ENCODE measurements around the gene EXOC6B. TPM values are rescaled to one million over a fixed set of nuclear protein-coding genes. Genes with fewer than 3 reads are reported as not detected.

EXOC6B gene
- total RNA-seq, 2 donors from 2014 or later: 10.4 to 11.6 TPM

DNA sequence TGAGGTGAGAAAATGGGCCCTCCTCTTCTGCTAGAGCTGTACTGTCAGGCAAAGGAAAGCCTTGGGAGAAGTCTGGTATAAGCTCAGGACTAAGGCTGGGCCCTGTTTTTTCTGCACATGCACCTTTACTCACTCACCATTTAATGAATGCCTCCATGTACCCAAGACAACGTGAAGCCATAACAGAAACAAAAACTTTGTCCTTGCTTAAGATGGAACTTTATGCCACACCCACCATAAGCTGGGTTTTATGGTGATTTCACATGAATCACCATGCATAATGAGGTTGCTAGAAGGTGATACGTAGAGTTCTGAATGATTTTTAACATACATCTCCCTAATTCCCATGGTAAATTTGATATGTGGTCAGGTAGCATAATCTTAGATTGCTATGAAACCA is 614.5 kb downstream of the EXOC6B start:
- Mint-ChIP-seq H3K27ac (no peak overlapping the region), H3K36me3 (ENCODE audit: insufficient read depth in 2 of 2) (no peaks in the 10 kb centered on the region), H3K9me3 (no peaks in the 10 kb centered on the region), H3K27me3 (ENCODE audit: low read depth) (no peaks in the 10 kb centered on the region), H3K4me3 (no peak overlapping the region), H3K4me1 (ENCODE audit: low read depth) (no peaks in the 10 kb centered on the region)
- ATAC-seq (replicated peaks in 1 of 2) (no peak), DNase-seq (no peak)

DNA sequence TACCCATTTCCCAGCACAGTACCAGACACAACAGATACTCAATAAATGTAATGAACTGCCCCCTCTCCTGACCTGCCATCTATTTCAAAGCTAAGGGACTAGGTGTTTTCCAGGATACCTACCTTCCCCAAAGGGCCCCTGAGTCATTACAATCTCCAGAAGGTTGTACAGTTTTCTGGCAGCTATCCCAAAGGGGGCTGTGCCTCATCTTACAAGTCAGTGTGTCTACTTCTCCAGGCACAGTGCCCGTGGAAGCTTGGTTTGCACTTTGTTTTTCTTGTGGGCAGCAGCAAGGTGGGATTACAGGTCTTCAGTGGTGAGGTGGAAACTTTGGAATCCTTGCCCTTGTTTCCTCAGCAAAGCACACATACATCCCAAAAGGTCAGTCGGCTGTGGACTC is 615.4 kb downstream of the EXOC6B start:
- no peaks in the 10 kb centered on the region for H3K4me1 Mint-ChIP-seq (ENCODE audit: low read depth)
- DNase-seq (no peak), ATAC-seq (replicated peaks in 1 of 2) (no peak)
- H3K27ac Mint-ChIP-seq: no peak overlapping the region
- no peak overlapping the region for H3K4me3 Mint-ChIP-seq
- no peaks in the 10 kb centered on the region for H3K36me3 Mint-ChIP-seq (ENCODE audit: insufficient read depth in 2 of 2)
- H3K27me3 Mint-ChIP-seq (ENCODE audit: low read depth): no peaks in the 10 kb centered on the region
- no peaks in the 10 kb centered on the region for H3K9me3 Mint-ChIP-seq

DNA sequence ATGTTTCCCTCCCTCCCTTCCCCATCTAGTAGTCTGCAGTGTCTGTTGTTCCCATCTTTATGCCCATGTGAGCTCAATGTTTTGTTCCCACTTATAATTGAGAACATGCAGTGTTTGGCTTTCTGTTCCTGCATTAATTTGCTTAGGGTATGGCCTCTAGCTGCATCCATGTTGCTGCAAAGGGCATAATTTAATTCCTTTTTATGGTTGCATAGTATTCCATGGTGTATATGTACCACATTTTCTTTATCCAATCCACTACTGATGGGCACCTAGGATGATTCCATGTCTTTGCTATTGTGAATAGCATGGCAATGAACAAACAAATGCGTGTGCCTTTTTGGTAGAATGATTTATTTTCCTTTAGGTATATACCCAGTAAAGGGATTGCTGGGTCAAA is 617.6 kb downstream of the EXOC6B start:
- Mint-ChIP-seq H3K4me3 (no peak overlapping the region), H3K36me3 (ENCODE audit: insufficient read depth in 2 of 2) (no peaks in the 10 kb centered on the region), H3K9me3 (no peaks in the 10 kb centered on the region), H3K4me1 (ENCODE audit: low read depth) (no peaks in the 10 kb centered on the region), H3K27ac (no peak overlapping the region), H3K27me3 (ENCODE audit: low read depth) (no peaks in the 10 kb centered on the region)
- DNase-seq (no peak), ATAC-seq (replicated peaks in 1 of 2) (no peak)

- no peaks in the 10 kb centered on the region for H3K27me3 Mint-ChIP-seq (ENCODE audit: low read depth)
- DNase-seq (no peak), ATAC-seq (replicated peaks in 1 of 2) (no peak)
- no peak overlapping the region for H3K27ac Mint-ChIP-seq
- no peaks in the 10 kb centered on the region for H3K36me3 Mint-ChIP-seq (ENCODE audit: insufficient read depth in 2 of 2)
- no peaks in the 10 kb centered on the region for H3K9me3 Mint-ChIP-seq
- H3K4me3 Mint-ChIP-seq: no peak overlapping the region
- H3K4me1 Mint-ChIP-seq (ENCODE audit: low read depth): no peaks in the 10 kb centered on the region
These were observed 618.5 kb downstream of the EXOC6B start for GRCh38 chr2:72207334-72207733.

DNA sequence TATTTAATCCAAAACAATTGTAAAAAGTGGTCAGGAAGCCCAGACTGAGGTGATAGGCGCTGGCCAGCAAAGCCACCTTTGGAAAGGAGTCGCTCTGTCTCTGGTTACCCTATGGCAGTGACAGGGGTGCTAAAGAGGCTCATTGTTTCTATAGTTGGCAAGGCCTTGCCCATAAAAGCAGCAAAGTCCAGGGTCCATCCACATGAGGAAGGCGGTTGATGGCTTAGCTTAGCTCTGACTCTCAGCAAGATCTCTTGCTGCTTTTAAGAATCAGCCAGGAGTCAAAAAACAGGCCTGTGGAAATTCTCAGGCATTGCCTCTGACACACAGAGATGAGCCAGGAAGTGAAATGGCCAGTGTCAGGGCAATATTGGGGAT is 620.3 kb downstream of the EXOC6B start:
- no peaks in the 10 kb centered on the region for H3K27me3 Mint-ChIP-seq (ENCODE audit: low read depth)
- H3K36me3 Mint-ChIP-seq (ENCODE audit: insufficient read depth in 2 of 2): no peaks in the 10 kb centered on the region
- H3K9me3 Mint-ChIP-seq: no peaks in the 10 kb centered on the region
- H3K4me3 Mint-ChIP-seq: no peak overlapping the region
- ATAC-seq (replicated peaks in 1 of 2): no peak
- no peak for DNase-seq
- H3K4me1 Mint-ChIP-seq (ENCODE audit: low read depth): no peaks in the 10 kb centered on the region
- no peak overlapping the region for H3K27ac Mint-ChIP-seq

DNA sequence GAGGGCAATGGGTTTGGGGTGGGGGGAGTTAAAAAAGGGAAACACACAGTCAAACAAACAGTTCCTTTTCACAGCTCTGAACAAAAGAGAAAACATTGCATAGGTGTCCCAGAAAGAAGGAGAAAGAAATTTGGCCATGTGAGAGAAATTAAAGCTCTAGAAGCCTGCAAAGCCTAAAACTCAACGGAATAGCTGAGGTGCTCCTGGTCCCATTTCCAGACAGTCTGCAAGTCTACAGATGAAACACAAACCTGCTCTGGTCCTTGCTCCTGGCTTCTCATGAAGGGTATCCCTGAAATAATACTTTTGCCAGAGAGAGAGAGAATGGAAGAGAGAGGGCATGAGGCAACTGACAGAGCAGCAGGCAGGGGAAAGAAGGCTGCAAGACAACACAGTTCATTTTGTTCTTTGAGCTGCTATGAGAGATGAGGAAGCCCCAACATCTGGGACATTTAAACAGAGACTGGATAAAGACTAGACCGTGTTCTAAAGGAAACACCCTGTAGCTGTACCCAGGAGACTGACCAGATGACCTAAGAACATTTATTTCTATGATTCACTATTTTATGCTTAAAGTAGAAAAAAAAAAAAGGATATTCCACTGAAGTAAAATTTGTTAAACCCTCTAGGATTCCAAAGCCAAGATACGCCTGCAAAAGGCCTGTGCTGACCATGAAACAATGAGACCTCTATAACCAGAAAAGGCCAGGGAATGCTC is 620.9 kb downstream of the EXOC6B start:
- H3K9me3 Mint-ChIP-seq: no peaks in the 10 kb centered on the region
- DNase-seq: no peak
- H3K36me3 Mint-ChIP-seq (ENCODE audit: insufficient read depth in 2 of 2): no peaks in the 10 kb centered on the region
- no peak overlapping the region for H3K27ac Mint-ChIP-seq
- H3K4me3 Mint-ChIP-seq: no peak overlapping the region
- no peaks in the 10 kb centered on the region for H3K27me3 Mint-ChIP-seq (ENCODE audit: low read depth)
- ATAC-seq (replicated peaks in 1 of 2): no peak
- H3K4me1 Mint-ChIP-seq (ENCODE audit: low read depth): no peaks in the 10 kb centered on the region

- no peaks in the 10 kb centered on the region for H3K36me3 Mint-ChIP-seq (ENCODE audit: insufficient read depth in 2 of 2)
- ATAC-seq (replicated peaks in 1 of 2) (no peak), DNase-seq (no peak)
- H3K4me3 Mint-ChIP-seq: no peak overlapping the region
- no peaks in the 10 kb centered on the region for H3K27me3 Mint-ChIP-seq (ENCODE audit: low read depth)
- H3K9me3 Mint-ChIP-seq: no peaks in the 10 kb centered on the region
- H3K4me1 Mint-ChIP-seq (ENCODE audit: low read depth): no peaks in the 10 kb centered on the region
- no peak overlapping the region for H3K27ac Mint-ChIP-seq
These were observed 621.6 kb downstream of the EXOC6B start for GRCh38 chr2:72204156-72204785.

- H3K9me3 Mint-ChIP-seq: no peaks in the 10 kb centered on the region
- H3K4me3 Mint-ChIP-seq: no peak overlapping the region
- no peaks in the 10 kb centered on the region for H3K27me3 Mint-ChIP-seq (ENCODE audit: low read depth)
- DNase-seq (no peak), ATAC-seq (replicated peaks in 1 of 2) (peak in 1 of 2 donors; percentile 38)
- no peaks in the 10 kb centered on the region for H3K36me3 Mint-ChIP-seq (ENCODE audit: insufficient read depth in 2 of 2)
- no peaks in the 10 kb centered on the region for H3K4me1 Mint-ChIP-seq (ENCODE audit: low read depth)
- H3K27ac Mint-ChIP-seq: no peak overlapping the region
These were observed 627.1 kb downstream of the EXOC6B start for GRCh38 chr2:72198532-72199241.

DNA sequence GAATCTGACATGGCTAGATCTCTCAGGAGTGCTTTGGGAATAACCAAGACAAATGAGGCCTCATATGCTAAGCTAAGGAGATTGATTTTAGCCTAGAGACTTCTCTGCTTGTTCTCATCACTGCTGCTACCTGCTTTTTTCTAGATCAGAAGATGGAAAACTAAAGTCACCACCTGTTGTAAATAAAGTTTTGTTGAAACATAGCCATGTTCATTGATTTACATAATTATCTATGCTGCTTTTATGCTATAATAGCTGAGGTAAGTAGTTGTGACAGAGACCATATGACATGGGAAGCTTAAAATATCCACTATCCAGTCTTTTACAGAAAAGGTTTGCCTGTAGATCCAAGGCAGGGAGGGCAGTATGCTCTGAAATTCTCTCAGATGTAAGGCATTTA is 632.1 kb downstream of the EXOC6B start:
- ATAC-seq (replicated peaks in 1 of 2): no peak
- Mint-ChIP-seq H3K27me3 (ENCODE audit: low read depth) (no peaks in the 10 kb centered on the region), H3K9me3 (peaks cover 0 to 2% of the 10 kb centered on the region in 2 donors), H3K36me3 (ENCODE audit: insufficient read depth in 2 of 2) (no peaks in the 10 kb centered on the region), H3K4me1 (ENCODE audit: low read depth) (no peaks in the 10 kb centered on the region), H3K27ac (no peak overlapping the region), H3K4me3 (no peak overlapping the region)
- DNase-seq: no peak

DNA sequence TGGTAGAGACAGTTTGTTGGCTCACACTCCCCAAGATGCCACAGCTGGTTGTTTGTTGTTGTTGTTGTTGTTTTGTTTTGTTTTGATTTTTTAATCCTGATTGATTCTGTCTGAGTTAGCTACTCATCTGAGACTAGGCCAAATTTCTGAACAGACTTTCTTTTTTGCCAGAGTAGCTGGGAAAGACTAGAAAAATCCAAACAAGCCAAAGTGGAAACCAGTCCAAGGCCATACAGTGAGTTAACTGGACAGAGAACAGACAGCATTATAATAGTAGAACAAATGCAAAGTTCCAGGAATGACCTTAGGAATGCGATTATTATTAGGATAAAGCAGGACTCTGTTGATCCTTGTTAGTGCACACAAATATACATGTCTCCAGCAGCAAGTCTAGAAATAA is 634.4 kb downstream of the EXOC6B start:
- no peak for DNase-seq
- Mint-ChIP-seq H3K9me3 (peaks cover 1 to 4% of the 10 kb centered on the region in 2 donors), H3K4me3 (no peak overlapping the region), H3K4me1 (ENCODE audit: low read depth) (no peaks in the 10 kb centered on the region), H3K27me3 (ENCODE audit: low read depth) (no peaks in the 10 kb centered on the region), H3K36me3 (ENCODE audit: insufficient read depth in 2 of 2) (no peaks in the 10 kb centered on the region), H3K27ac (no peak overlapping the region)
- ATAC-seq (replicated peaks in 1 of 2): no peak

GRCh38 chr2:72185206-72185605 is 640.6 kb downstream of the EXOC6B start:
- H3K36me3 Mint-ChIP-seq (ENCODE audit: insufficient read depth in 2 of 2): no peaks in the 10 kb centered on the region
- H3K27me3 Mint-ChIP-seq (ENCODE audit: low read depth): no peaks in the 10 kb centered on the region
- no peak for ATAC-seq (replicated peaks in 1 of 2)
- H3K4me1 Mint-ChIP-seq (ENCODE audit: low read depth): no peaks in the 10 kb centered on the region
- H3K9me3 Mint-ChIP-seq: peaks cover 1 to 2% of the 10 kb centered on the region in 2 donors
- no peak overlapping the region for H3K27ac Mint-ChIP-seq
- DNase-seq: no peak
- H3K4me3 Mint-ChIP-seq: no peak overlapping the region

- Mint-ChIP-seq H3K36me3 (ENCODE audit: insufficient read depth in 2 of 2) (no peaks in the 10 kb centered on the region), H3K9me3 (peaks cover 1 to 2% of the 10 kb centered on the region in 2 donors), H3K4me3 (no peak overlapping the region), H3K27me3 (ENCODE audit: low read depth) (no peaks in the 10 kb centered on the region), H3K27ac (no peak overlapping the region), H3K4me1 (ENCODE audit: low read depth) (no peaks in the 10 kb centered on the region)
- DNase-seq (no peak), ATAC-seq (replicated peaks in 1 of 2) (no peak)
These were observed 642.4 kb downstream of the EXOC6B start for GRCh38 chr2:72183466-72183865.

DNA sequence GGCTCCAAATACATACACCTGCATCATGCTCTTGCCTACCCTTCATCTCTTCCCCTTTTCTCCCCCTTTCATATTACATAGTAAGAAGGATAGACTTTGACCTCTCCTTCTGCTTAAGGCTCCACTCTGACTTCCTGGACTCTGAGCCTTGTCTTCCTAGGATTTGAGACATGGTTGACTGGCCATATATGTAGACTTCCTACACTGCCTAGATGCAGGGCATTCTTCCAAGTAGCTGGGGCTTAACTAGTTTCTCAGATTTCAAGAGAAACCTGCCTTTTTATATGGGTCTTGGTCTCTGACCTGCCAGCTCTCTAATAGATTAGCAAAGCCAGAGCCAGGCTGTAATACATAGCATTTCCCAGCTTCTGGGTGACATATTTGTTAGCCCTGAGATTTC is 642.8 kb downstream of the EXOC6B start:
- Mint-ChIP-seq H3K4me1 (ENCODE audit: low read depth) (no peaks in the 10 kb centered on the region), H3K27me3 (ENCODE audit: low read depth) (no peaks in the 10 kb centered on the region)

More for the DNA sequence above, 642.8 kb downstream of the EXOC6B start:
- H3K36me3 Mint-ChIP-seq (ENCODE audit: insufficient read depth in 2 of 2): no peaks in the 10 kb centered on the region
- no peak for ATAC-seq (replicated peaks in 1 of 2)
- no peak overlapping the region for H3K27ac Mint-ChIP-seq
- DNase-seq: no peak
- H3K9me3 Mint-ChIP-seq: peaks cover under 1% of the 10 kb centered on the region in 2 donors
- H3K4me3 Mint-ChIP-seq: no peak overlapping the region
